Lower lobe of right lung (tissue), 2 donors: Measurements from ENCODE around the gene MYO10. TPM values are rescaled to one million over a fixed set of nuclear protein-coding genes. Genes with fewer than 3 reads are reported as not detected.
"Not testable (repeated sequence)": the region's sequence is repeated elsewhere in the genome, so short reads cannot be mapped to it uniquely, and the experiment has no call there.

Experiments
- ATAC-seq, 2 donors: fragments of 200-7000 bp; cut with Tn5 transposase; one replicate each; pipeline ENCODE4 v1.9.1; 2020 to 2022; ENCODE audit warnings: mild to moderate bottlenecking in 2 of 2, moderate library complexity in 2 of 2
- DNase-seq: peaks from one replicate; pipeline ENCODE4 v3.0.0-alpha.2; 2020
- H3K27ac ChIP-seq: fragments of 200-600 bp; one replicate; pipeline ENCODE4 v1.8.0; 2022
- H3K27me3 ChIP-seq: fragments of 200-600 bp; one replicate; pipeline ENCODE4 v1.8.0; 2022; ENCODE audit warnings: low read depth
- H3K36me3 ChIP-seq: fragments of 200-600 bp; one replicate; pipeline ENCODE4 v1.8.0; 2022; ENCODE audit warnings: mild to moderate bottlenecking
- H3K4me1 ChIP-seq: fragments of 200-600 bp; one replicate; pipeline ENCODE4 v1.8.0; 2022
- H3K4me3 ChIP-seq: fragments of 200-600 bp; one replicate; pipeline ENCODE4 v1.8.0; 2022; ENCODE audit warnings: mild to moderate bottlenecking
- H3K9me3 ChIP-seq: fragments of 200-600 bp; one replicate; pipeline ENCODE4 v1.8.0; 2022
- intact Hi-C: fragments of 100-400 bp; cut with DNase I; formaldehyde crosslinking; loops from one replicate; pipeline ENCODE4 v1.11.0; 2022
- total RNA-seq: library from RNA; stranded (reverse); fragmentation: NEBNext Ultra II Directional; extraction: Animal tissue kit (Norgen Biotek cat#: 25700); gene quantifications from one replicate; pipeline ENCODE4 v1.2.1, GENCODE V29; 2021
- TF ChIP-seq, protein P1 (sequence below): fragments of 200-600 bp; IDR thresholded peaks from one replicate; pipeline ENCODE4 v1.8.0; 2022; ENCODE audit warnings: antibody characterized with exemption, mild to moderate bottlenecking
- donor health status: DM: no; HTN: yes; CAD: no; lungs with severe emphysema.

The MYO10 gene
- total RNA-seq, 1 donor from 2014 or later, result 51.5 TPM

DNA sequence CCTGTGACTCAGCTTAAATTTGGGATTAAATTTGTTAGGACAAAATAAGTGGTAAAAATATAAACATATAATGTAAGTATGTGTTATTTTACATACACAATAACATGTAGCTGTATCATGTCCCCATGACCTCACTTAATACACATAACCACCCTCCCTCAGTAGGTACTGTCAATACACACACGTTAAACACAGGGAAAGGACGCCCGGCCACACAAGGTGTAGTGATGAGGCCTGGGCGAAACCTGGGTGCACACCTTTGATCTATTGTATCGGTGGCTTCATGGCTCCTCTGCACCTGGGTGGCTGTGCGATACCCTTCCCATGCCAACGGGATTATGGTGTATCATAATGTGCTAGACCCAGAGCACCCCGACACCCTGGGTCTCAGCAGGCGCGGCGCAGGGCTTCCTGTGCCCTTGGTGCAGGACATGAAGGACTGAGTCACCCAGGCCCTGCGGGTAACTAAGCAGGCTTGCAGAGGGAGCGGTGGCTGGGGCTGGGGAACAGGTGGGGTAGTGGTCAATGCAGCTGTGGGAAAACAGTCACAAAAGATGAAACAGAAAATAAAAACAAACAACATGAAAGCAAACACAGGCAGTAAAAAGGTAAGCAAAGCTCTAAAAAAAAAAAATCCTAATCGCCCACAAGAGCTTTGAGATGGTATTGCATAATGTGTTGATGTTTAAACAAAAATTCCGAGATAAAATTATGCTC lies 191.8 kb downstream of the MYO10 start:
- Histone ChIP-seq H3K36me3 (peaks cover 19% of the 10 kb centered on the region), H3K27me3 (no peaks in the 10 kb centered on the region), H3K9me3 (no peaks in the 10 kb centered on the region), H3K4me1 (peaks cover 4% of the 10 kb centered on the region), H3K4me3 (no peak overlapping the region), H3K27ac (no peak overlapping the region)
- peak; percentile 42 to 50 for ATAC-seq
- intact Hi-C loops, result no loop called here
- TF ChIP-seq, protein P1, sequence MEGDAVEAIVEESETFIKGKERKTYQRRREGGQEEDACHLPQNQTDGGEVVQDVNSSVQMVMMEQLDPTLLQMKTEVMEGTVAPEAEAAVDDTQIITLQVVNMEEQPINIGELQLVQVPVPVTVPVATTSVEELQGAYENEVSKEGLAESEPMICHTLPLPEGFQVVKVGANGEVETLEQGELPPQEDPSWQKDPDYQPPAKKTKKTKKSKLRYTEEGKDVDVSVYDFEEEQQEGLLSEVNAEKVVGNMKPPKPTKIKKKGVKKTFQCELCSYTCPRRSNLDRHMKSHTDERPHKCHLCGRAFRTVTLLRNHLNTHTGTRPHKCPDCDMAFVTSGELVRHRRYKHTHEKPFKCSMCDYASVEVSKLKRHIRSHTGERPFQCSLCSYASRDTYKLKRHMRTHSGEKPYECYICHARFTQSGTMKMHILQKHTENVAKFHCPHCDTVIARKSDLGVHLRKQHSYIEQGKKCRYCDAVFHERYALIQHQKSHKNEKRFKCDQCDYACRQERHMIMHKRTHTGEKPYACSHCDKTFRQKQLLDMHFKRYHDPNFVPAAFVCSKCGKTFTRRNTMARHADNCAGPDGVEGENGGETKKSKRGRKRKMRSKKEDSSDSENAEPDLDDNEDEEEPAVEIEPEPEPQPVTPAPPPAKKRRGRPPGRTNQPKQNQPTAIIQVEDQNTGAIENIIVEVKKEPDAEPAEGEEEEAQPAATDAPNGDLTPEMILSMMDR, result no peak
- DNase-seq, result no peak

DNA sequence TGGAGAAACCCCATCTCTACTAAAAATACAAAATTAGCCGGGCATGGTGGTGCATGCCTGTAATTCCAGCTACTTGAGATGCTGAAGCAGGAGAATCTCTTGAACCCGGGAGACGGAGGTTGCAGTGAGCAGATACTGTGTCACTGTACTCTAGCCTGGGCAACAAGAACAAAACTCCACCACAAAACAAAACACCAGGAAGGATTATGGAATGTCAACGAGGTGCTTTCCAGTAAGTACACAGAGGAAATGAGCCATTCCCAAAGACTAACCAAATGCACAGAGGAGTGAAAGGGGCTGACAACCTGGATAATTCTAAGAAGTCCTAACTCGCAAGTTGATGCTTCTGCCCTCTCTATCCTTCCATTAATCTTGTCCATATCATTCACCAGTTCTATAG lies 193.2 kb downstream of the MYO10 start:
- peak overlapping the region; percentile 34 for H3K27ac ChIP-seq
- no peaks in the 10 kb centered on the region for H3K27me3 ChIP-seq
- TF ChIP-seq, protein P1, result no peak
- DNase-seq (no peak), ATAC-seq (peak; percentile 42 to 61)
- intact Hi-C loops, result no loop called here
- H3K9me3 ChIP-seq, result no peaks in the 10 kb centered on the region
- H3K36me3 ChIP-seq, result peaks cover 15% of the 10 kb centered on the region
- no peak overlapping the region for H3K4me3 ChIP-seq
- H3K4me1 ChIP-seq, result peaks cover 13% of the 10 kb centered on the region

DNA sequence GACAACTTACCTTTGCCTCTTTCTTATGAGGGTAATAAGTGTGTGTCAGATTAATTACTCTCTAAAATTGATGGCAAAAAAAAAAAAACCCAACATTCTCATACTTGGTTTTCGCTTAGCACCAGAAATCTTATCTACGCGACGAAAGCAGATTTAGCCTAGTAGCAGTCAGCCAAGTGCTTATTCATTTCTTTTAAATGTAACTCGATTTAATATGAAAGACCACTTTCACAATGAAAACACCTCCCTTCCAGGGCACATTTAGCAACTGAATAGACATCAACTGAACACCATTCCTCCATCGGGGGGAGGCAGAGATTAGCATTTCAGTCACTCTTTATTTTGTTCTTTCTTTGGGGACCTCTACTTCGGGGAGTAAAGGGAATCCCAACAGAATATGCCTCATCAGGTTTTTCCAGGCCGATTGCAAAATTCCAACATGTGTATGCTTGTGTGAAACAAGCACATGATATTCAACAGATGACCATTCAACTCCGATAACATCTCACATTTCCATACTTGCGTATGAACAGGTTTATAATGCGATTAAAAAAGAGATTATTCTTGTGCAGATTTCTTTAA lies 195.2 kb downstream of the MYO10 start:
- Histone ChIP-seq H3K27me3 (no peaks in the 10 kb centered on the region), H3K36me3 (peaks cover 2% of the 10 kb centered on the region), H3K9me3 (no peaks in the 10 kb centered on the region), H3K4me1 (peaks cover 31% of the 10 kb centered on the region), H3K4me3 (no peak overlapping the region), H3K27ac (no peak overlapping the region)
- TF ChIP-seq, protein P1, result no peak
- DNase-seq (no peak), ATAC-seq (no peak)
- intact Hi-C loops, result no loop called here

DNA sequence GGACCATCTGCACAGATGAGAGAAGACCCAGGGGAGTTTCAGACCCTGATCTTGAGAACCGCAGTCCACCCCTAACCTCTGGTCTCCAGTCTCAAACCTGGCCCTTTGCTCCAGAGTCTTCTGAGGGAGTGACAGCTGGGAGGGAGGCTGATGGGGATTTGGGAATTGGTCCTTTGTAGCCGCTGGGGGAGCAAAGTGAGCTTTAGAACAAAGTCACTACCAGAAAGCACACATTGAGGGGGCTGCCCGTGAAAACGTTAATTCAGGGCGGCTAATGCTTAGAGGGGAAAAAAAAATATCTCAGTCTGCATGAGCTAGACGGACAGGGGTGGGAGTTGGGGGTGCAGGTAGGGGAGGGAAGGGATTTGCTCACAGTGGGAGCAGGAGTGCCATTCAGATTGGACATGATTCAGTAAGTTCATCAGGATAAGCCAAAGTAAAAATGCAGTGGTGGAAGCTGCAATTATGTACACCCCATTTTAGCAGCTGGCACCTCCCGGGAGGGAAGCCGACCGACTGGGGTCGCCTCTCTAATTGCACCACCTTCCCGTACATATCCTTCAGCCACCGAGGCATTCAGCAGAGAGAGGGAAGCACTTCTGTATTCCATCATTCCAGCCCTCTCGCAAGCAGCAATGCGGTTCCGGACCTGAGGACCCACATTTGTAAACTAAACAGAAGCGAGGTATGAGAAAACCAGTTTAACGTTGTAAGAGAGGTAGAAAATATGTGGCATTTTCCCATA lies 195.8 kb downstream of the MYO10 start:
- H3K27ac ChIP-seq, result no peak overlapping the region
- peaks cover 38% of the 10 kb centered on the region for H3K4me1 ChIP-seq
- TF ChIP-seq, protein P1, result no peak
- DNase-seq, result no peak
- H3K4me3 ChIP-seq, result no peak overlapping the region
- H3K9me3 ChIP-seq, result no peaks in the 10 kb centered on the region
- no peak for ATAC-seq
- H3K36me3 ChIP-seq, result no peaks in the 10 kb centered on the region
- no peaks in the 10 kb centered on the region for H3K27me3 ChIP-seq
- intact Hi-C loops, result no loop called here

DNA sequence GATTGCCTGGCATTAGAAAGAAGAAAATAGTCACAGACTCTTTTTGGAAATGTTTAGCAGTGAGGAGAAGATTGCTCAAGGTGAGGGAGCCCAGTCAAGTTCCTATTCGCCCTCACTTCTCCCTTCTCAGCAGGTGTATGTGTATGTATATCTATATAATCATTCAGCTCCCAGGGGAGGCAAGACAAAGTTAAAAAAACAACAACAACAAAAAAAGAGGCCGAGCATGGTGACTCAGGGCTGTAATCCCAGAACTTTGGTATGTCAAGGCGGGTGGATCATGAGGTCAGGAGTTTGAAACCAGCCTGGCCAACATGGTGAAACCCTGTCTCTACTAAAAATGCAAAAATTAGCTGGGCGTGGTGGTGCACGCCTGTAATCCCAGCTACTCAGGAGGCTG lies 197.7 kb downstream of the MYO10 start:
- H3K9me3 ChIP-seq, ATAC-seq, H3K27ac ChIP-seq, intact Hi-C loops, H3K4me3 ChIP-seq, DNase-seq, H3K27me3 ChIP-seq, H3K36me3 ChIP-seq: not testable (repeated sequence)
- H3K4me1 ChIP-seq, result peaks cover 39% of the 10 kb centered on the region
